Liver (tissue), 9 donors: Measurements from ENCODE around the gene OBI1. TPM values are rescaled to one million over a fixed set of nuclear protein-coding genes. Genes with fewer than 3 reads are reported as not detected.

ENCODE experiments used
- DNase-seq: peaks from one replicate; pipeline ENCODE4 v3.0.0-alpha.2; 2017; ENCODE audit warnings: low spot score
- H3K27ac ChIP-seq, 2 donors: one replicate each; pipeline ENCODE4 v1.7.0; 2013; ENCODE audit warnings: inconsistent platforms in 2 of 2, low read length in 2 of 2, control low read depth in 1 of 2, low read depth in 1 of 2, mild to moderate bottlenecking in 1 of 2
- H3K27me3 ChIP-seq, 4 donors: one replicate each; pipeline versions ENCODE4 v1.6.1 to v1.7.0; 2013; ENCODE audit warnings: low read length in 3 of 4, inconsistent platforms in 1 of 4, mild to moderate bottlenecking in 1 of 4, moderate library complexity in 1 of 4; ENCODE audit not compliant: control insufficient read depth in 4 of 4, insufficient read depth in 4 of 4
- H3K36me3 ChIP-seq, 4 donors: one replicate each; pipeline versions ENCODE4 v1.6.1 to v1.7.0; 2013; ENCODE audit warnings: low read length in 3 of 4, mild to moderate bottlenecking in 3 of 4, low read depth in 1 of 4, moderate library complexity in 1 of 4; ENCODE audit not compliant: control insufficient read depth in 4 of 4, insufficient read depth in 3 of 4
- H3K4me1 ChIP-seq, 4 donors: one replicate each; pipeline versions ENCODE4 v1.6.1 to v1.7.0; 2013; ENCODE audit warnings: low read length in 3 of 4, mild to moderate bottlenecking in 3 of 4, moderate library complexity in 1 of 4; ENCODE audit not compliant: control insufficient read depth in 4 of 4, insufficient read depth in 4 of 4
- H3K4me3 ChIP-seq, 3 donors: one replicate each; pipeline versions ENCODE4 v1.6.1 to v1.7.0; 2013; ENCODE audit warnings: low read length in 3 of 3, control low read depth in 1 of 3, low read depth in 1 of 3, mild to moderate bottlenecking in 1 of 3
- H3K9ac ChIP-seq, 2 donors: one replicate each; pipeline ENCODE4 v1.7.0; 2013; ENCODE audit warnings: low read length in 2 of 2, mild to moderate bottlenecking in 2 of 2, moderate library complexity in 2 of 2, control low read depth in 1 of 2, low read depth in 1 of 2
- H3K9me3 ChIP-seq, 4 donors: one replicate each; pipeline versions ENCODE4 v1.6.1 to v1.7.0; 2013; ENCODE audit warnings: low read length in 3 of 4; ENCODE audit not compliant: control insufficient read depth in 4 of 4
- ATF3 ChIP-seq: IDR thresholded peaks from 2 replicates; pipeline ENCODE4 v1.6.1; 2016; ENCODE audit warnings: antibody characterized with exemption
- EGR1 ChIP-seq, 2 donors: IDR thresholded peaks; 2 replicates each; pipeline ENCODE4 v1.6.1; 2016 to 2018; ENCODE audit warnings: antibody characterized with exemption in 2 of 2, low read depth in 2 of 2
- FOXA1 ChIP-seq: IDR thresholded peaks from 2 replicates; pipeline ENCODE4 v1.6.1; 2016; ENCODE audit warnings: antibody characterized with exemption
- FOXA2 ChIP-seq: IDR thresholded peaks from 2 replicates; pipeline ENCODE4 v1.6.1; 2016; ENCODE audit warnings: antibody characterized with exemption
- GABPA ChIP-seq, 2 donors: IDR thresholded peaks in 1 of 2; conservative IDR thresholded peaks in 1 of 2; 2 replicates each; pipeline ENCODE4 v1.6.1; 2016; ENCODE audit warnings: antibody characterized with exemption in 2 of 2, mild to moderate bottlenecking in 1 of 2, moderate library complexity in 1 of 2
- HNF4A ChIP-seq, 2 donors: conservative IDR thresholded peaks; 2 replicates each; pipeline ENCODE4 v1.6.1; 2016; ENCODE audit warnings: antibody characterized with exemption in 2 of 2, mild to moderate bottlenecking in 2 of 2
- JUND ChIP-seq, 2 donors: IDR thresholded peaks; 2 replicates each; pipeline ENCODE4 v1.6.1; 2016; ENCODE audit warnings: antibody characterized with exemption in 2 of 2
- MAX ChIP-seq: IDR thresholded peaks from 2 replicates; pipeline ENCODE4 v1.6.1; 2016; ENCODE audit warnings: antibody characterized with exemption
- NR2F2 ChIP-seq: IDR thresholded peaks from 2 replicates; pipeline ENCODE4 v1.6.1; 2016; ENCODE audit warnings: antibody characterized with exemption
- RAD21 ChIP-seq, 2 donors: IDR thresholded peaks; 2 replicates each; pipeline ENCODE4 v1.6.1; 2016; ENCODE audit warnings: antibody characterized with exemption in 2 of 2, mild to moderate bottlenecking in 2 of 2
- RXRA ChIP-seq, 2 donors: IDR thresholded peaks; 2 replicates each; pipeline ENCODE4 v1.6.1; 2017 to 2018; ENCODE audit warnings: antibody characterized with exemption in 2 of 2, mild to moderate bottlenecking in 1 of 2
- TAF1 ChIP-seq: conservative IDR thresholded peaks from 2 replicates; pipeline ENCODE4 v1.6.1; 2016; ENCODE audit warnings: antibody characterized with exemption, mild to moderate bottlenecking
- YY1 ChIP-seq: IDR thresholded peaks from 2 replicates; pipeline ENCODE4 v1.6.1; 2016; ENCODE audit warnings: antibody characterized with exemption, mild to moderate bottlenecking
- ZBTB33 ChIP-seq: IDR thresholded peaks from 2 replicates; pipeline ENCODE4 v1.6.1; 2016; ENCODE audit warnings: antibody characterized with exemption
- WGBS: extraction: QIAGEN DNeasy Blood & Tissue Kit; methylation state at CpG from one replicate; pipeline ENCODE4 v1.1.7; 2013; 5-methylcytosine and 5-hydroxymethylcytosine counted together
- polyA plus RNA-seq, 2 donors: library from polyadenylated mRNA; stranded (reverse) in 1 of 2; unstranded in 1 of 2; fragments of 200-250 nt in 1 of 2; fragments of >200 nt in 1 of 2; fragmentation: Nextera tagmentation in 1 of 2; extraction: Ambion mirVana in 1 of 2; gene quantifications; one replicate each; pipeline versions ENCODE4 v1.2.1 to v1.2.3, GENCODE V29; 2013 to 2015
- total RNA-seq, 2 donors: library from RNA; depleted of rRNA; stranded (reverse); fragments of >200 nt; gene quantifications; one replicate each; pipeline ENCODE4 v1.2.3, GENCODE V29; 2014
- donor health status: healthy.
- donor health status: healthy.
- donor health status: healthy.
- donor health status: healthy.
- donor health status: healthy.

Gene OBI1
- total and polyA plus RNA-seq, 4 donors, result 1.7 to 8.9 (median 3.0) TPM

DNA sequence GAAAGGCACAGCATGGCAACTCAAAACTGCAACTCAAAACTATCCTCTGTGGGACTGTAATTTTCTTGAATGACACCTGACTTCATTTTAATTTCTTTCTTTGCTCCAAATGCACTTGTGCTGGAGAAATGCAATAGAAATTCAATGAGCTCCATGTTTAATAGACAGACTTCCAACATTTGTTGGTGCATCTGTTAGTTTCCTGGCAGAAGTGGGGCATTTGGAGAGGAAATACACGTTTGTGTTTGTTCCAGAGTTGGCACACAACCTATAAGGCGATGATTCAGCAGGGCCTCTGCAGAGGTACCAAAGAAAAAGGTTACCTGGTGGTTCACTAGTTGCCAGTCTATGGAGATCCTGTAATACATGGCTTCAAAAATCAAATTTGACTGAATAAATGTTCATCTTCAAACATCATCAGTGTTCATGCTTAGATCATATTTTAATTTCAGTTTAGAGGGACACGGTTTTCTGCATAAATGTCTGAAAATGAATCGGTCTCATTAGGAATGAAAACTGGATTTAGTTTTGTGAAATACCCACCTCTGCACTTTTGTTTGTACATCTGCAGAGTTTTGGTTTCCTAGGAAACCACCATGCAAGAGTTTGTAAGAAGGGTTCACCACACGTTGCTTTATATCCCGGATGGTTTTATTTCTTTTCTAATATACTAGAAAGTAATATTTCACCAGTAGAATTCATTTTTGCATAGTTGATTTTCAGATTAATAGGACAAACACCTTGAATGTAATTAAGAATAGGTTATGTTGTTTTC is 21.8 kb upstream of the OBI1 start:
- Histone ChIP-seq H3K4me3 (no peak overlapping the region), H3K9ac (no peak overlapping the region), H3K27me3 (peaks cover 0 to 2% (median 0%) of the 10 kb centered on the region in 4 donors), H3K36me3 (no peaks in the 10 kb centered on the region), H3K4me1 (no peaks in the 10 kb centered on the region), H3K27ac (no peak overlapping the region), H3K9me3 (no peaks in the 10 kb centered on the region)
- TF ChIP-seq YY1 (no peak), EGR1 (IDR thresholded peaks at IDR 0.05; ENCODE audit: low read depth in 2 of 2) (no peak), ZBTB33 (no peak), FOXA2 (no peak), TAF1 (no peak), RAD21 (IDR thresholded peaks at IDR 0.05) (no peak)
- no peak for DNase-seq
- 43% methylated on average over 6 of the region's 6 CpGs for WGBS

DNA sequence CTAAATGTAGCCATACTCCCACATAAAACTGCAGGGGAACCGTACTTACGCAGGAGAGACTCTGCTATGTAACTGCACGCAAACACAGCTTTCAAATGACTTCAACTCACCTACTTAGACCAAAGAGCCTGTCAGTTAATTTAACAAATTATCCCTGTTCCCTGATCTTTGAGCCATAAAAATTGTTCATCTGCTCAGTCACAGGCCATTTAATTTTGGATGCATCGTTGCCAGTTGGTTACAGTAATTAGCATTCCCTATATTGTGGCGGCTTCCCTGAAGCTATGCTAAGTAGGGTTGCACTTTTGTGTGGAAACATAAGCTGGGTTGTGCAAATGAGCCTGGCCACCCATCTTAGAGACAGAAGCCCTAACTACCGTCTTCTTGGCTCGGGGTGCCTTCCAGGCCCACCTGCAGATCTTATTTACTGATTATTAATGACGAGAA is 21.2 kb upstream of the OBI1 start:
- no peak for DNase-seq
- Histone ChIP-seq H3K4me1 (no peaks in the 10 kb centered on the region), H3K4me3 (no peak overlapping the region), H3K9me3 (no peaks in the 10 kb centered on the region), H3K36me3 (no peaks in the 10 kb centered on the region), H3K9ac (no peak overlapping the region), H3K27me3 (peaks cover 0 to 2% (median 0%) of the 10 kb centered on the region in 4 donors), H3K27ac (no peak overlapping the region)
- no peak for TF ChIP-seq EGR1 (IDR thresholded peaks at IDR 0.05; ENCODE audit: low read depth in 2 of 2)
- no peak for TF ChIP-seq ZBTB33
- TF ChIP-seq ATF3, result no peak
- TF ChIP-seq MAX, result no peak
- no peak for TF ChIP-seq FOXA2
- no peak for TF ChIP-seq RXRA (IDR thresholded peaks at IDR 0.05)
- TF ChIP-seq RAD21 (IDR thresholded peaks at IDR 0.05), result no peak
- TF ChIP-seq FOXA1, result no peak
- WGBS, result 84% methylated on average over 8 of the region's 8 CpGs

DNA sequence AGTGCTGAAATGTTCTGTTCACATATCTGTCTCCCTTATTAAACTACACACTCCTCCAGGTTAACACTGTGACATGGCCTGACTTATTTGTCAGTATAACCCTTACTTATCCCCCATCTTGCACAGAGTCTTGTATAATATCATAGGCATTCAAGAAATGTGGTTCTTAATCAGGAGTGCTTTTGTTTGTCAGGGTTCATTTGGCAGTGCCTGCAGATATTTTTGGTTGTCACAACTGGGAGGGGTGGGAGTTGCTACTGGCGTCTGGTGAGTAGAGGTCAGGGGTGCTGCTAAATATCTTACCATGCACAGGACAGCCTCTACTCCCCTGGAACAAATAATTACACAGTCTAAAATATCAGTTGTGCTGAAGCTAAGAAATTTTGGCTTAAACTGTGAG is 20.4 kb upstream of the OBI1 start:
- Histone ChIP-seq H3K9ac (no peak overlapping the region), H3K36me3 (no peaks in the 10 kb centered on the region), H3K9me3 (no peaks in the 10 kb centered on the region), H3K4me3 (no peak overlapping the region), H3K4me1 (no peaks in the 10 kb centered on the region), H3K27ac (no peak overlapping the region), H3K27me3 (peaks cover 0 to 2% (median 0%) of the 10 kb centered on the region in 4 donors)
- WGBS, result 56% methylated on average over 1 of the region's 1 CpG
- DNase-seq, result no peak
- TF ChIP-seq FOXA2 (no peak), EGR1 (IDR thresholded peaks at IDR 0.05; ENCODE audit: low read depth in 2 of 2) (no peak), NR2F2 (no peak), JUND (IDR thresholded peaks at IDR 0.05) (no peak), GABPA (IDR thresholded peaks at IDR 0.05 in 1 of 2, conservative IDR thresholded peaks at IDR 0.05 in 1 of 2) (no peak), FOXA1 (no peak), YY1 (no peak), RXRA (IDR thresholded peaks at IDR 0.05) (no peak), HNF4A (conservative IDR thresholded peaks at IDR 0.05) (no peak), ATF3 (no peak), MAX (no peak), TAF1 (no peak)
